Tibial nerve (tissue), 4 donors: ENCODE results near the gene EMILIN2. TPM values are rescaled to one million over a fixed set of nuclear protein-coding genes. Genes with fewer than 3 reads are reported as not detected.
A peak's percentile ranks its signal among the peaks of the same experiment; 100 is the strongest.

Experiments
- DNase-seq, 2 donors: peaks; one replicate each; pipeline ENCODE4 v3.0.0-alpha.2; 2019; ENCODE audit warnings: low spot score in 2 of 2
- H3K27ac ChIP-seq, 4 donors: fragments of 200-600 bp; sonication (generic) in 3 of 4; one replicate each; pipeline ENCODE4 v1.5.1; 2017 to 2019; ENCODE audit warnings: mild to moderate bottlenecking in 1 of 4
- H3K27me3 ChIP-seq, 2 donors: fragments of 200-600 bp; sonication (generic) in 1 of 2; one replicate each; pipeline versions ENCODE4 v1.5.1 to v1.6.0; 2017 to 2019
- H3K36me3 ChIP-seq, 3 donors: fragments of 200-600 bp; sonication (generic); one replicate each; pipeline ENCODE4 v1.5.1; 2018 to 2019
- H3K4me1 ChIP-seq, 4 donors: fragments of 200-600 bp; sonication (generic) in 3 of 4; one replicate each; pipeline ENCODE4 v1.5.1; 2017 to 2019
- H3K4me3 ChIP-seq, 4 donors: fragments of 200-600 bp; sonication (generic) in 3 of 4; one replicate each; pipeline ENCODE4 v1.5.1; 2017 to 2019; ENCODE audit warnings: mild to moderate bottlenecking in 1 of 4, moderate library complexity in 1 of 4
- H3K9me3 ChIP-seq, 4 donors: fragments of 200-600 bp; sonication (generic) in 3 of 4; one replicate each; pipeline ENCODE4 v1.5.1; 2017 to 2019
- EP300 ChIP-seq, 2 donors: sonication (generic); formaldehyde crosslinking; IDR thresholded peaks; one replicate each; pipeline ENCODE4 v1.6.1; 2017; ENCODE audit warnings: antibody characterized with exemption in 2 of 2, mild to moderate bottlenecking in 1 of 2
- POLR2A ChIP-seq, 2 donors: fragments of 450-650 bp; IDR thresholded peaks; one replicate each; pipeline ENCODE4 v1.6.1; 2017; ENCODE audit warnings: antibody characterized with exemption in 2 of 2, mild to moderate bottlenecking in 2 of 2, moderate library complexity in 2 of 2
- WGBS, 2 donors: methylation state at CpG; one replicate each; pipeline ENCODE4 v1.1.5; 2018; 5-methylcytosine and 5-hydroxymethylcytosine counted together
- total RNA-seq, 4 donors: library from RNA; depleted of rRNA; stranded (reverse); fragments of >200 nt; gene quantifications; one replicate each; pipeline ENCODE4 v1.1.0, GENCODE V29; 2016
- TF ChIP-seq, protein P1 (sequence below), 5 experiments: fragments of 200-600 bp in 3 of 5; fragments of 450-650 bp in 2 of 5; sonication (generic) in 3 of 5; IDR thresholded peaks; one replicate each; pipeline ENCODE4 v1.5.1; 2016 to 2019; ENCODE audit warnings: antibody characterized with exemption in 5 of 5, mild to moderate bottlenecking in 3 of 5, moderate library complexity in 2 of 5

EMILIN2 gene
- total RNA-seq, 4 donors from 2014 or later: 29.1 to 70.8 (median 36.3) TPM

DNA sequence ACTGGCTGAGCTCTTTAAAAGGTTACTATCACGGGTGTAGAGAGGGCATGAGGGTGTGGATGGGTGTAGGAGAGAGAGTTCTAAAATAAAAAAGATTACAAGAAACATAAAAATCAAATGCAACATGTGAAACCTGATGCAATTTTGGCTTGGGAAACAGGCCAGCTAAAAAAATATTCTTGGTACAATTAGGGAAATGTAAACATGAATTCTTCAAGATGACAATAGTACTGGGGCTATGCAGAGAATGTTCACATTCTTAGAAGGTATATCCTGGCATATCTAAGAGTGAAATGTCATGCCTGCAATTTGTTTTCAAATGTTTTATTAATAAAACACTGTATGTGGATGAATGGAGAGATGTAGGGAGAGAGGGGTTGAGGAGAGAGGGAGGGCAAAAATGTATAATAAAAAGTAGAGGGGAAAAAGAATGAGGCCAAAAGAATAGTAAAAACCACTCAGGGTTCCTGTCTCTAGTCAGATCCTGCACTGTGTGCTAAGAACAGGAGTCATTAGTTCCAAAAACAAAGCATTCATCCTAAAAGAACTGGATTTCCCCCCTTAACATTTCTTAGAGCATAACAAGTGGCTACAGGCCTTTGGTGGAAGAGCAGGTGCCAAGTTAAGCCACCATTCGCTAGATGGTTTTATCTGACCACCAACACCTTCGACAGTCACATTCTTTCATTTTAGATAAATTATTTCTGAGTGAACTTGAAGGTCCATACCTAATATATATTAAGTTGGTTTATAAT lies 88.8 kb downstream of the EMILIN2 start:
- TF ChIP-seq POLR2A (IDR thresholded peaks at IDR 0.05): no peak
- TF ChIP-seq, protein P1, sequence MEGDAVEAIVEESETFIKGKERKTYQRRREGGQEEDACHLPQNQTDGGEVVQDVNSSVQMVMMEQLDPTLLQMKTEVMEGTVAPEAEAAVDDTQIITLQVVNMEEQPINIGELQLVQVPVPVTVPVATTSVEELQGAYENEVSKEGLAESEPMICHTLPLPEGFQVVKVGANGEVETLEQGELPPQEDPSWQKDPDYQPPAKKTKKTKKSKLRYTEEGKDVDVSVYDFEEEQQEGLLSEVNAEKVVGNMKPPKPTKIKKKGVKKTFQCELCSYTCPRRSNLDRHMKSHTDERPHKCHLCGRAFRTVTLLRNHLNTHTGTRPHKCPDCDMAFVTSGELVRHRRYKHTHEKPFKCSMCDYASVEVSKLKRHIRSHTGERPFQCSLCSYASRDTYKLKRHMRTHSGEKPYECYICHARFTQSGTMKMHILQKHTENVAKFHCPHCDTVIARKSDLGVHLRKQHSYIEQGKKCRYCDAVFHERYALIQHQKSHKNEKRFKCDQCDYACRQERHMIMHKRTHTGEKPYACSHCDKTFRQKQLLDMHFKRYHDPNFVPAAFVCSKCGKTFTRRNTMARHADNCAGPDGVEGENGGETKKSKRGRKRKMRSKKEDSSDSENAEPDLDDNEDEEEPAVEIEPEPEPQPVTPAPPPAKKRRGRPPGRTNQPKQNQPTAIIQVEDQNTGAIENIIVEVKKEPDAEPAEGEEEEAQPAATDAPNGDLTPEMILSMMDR (IDR thresholded peaks at IDR 0.05): no peak
- TF ChIP-seq EP300 (IDR thresholded peaks at IDR 0.05): no peak
- Histone ChIP-seq H3K27me3 (no peaks in the 10 kb centered on the region), H3K9me3 (no peaks in the 10 kb centered on the region), H3K4me3 (no peak overlapping the region), H3K4me1 (peaks cover 0 to 7% (median 0%) of the 10 kb centered on the region in 4 donors), H3K27ac (no peak overlapping the region), H3K36me3 (peaks cover 0 to 57% (median 0%) of the 10 kb centered on the region in 3 donors)
- DNase-seq: no peak
- WGBS, 2 donors: 77 to 80% methylated on average over 3 of the region's 3 CpGs

DNA sequence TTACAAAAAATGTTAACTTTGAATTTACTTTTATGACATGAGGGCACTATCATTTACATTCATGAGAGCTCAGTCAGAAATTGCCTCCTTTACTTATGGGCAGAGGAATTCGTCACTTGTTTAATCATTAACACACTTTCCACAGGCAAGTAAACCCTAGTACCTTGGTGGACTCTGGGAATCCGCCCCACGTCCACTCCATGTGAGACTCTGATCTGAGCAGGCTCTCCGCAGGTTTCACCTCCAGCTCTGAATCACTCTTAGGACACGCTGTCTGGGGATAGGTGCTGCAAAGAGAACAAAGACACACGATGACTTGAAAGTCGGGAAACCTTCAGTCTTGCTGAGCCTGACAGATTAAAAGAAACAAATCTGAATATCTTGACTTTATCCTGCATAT lies 92.5 kb downstream of the EMILIN2 start:
- Histone ChIP-seq H3K4me1 (peaks cover 0 to 7% (median 0%) of the 10 kb centered on the region in 4 donors), H3K27me3 (no peaks in the 10 kb centered on the region), H3K9me3 (no peaks in the 10 kb centered on the region), H3K36me3 (peaks cover 0 to 46% (median 0%) of the 10 kb centered on the region in 3 donors), H3K4me3 (no peak overlapping the region), H3K27ac (no peak overlapping the region)
- 92% methylated on average over 7 of the region's 7 CpGs for WGBS, 2 donors
- DNase-seq: no peak
- TF ChIP-seq EP300 (IDR thresholded peaks at IDR 0.05): no peak
- TF ChIP-seq POLR2A (IDR thresholded peaks at IDR 0.05): no peak
- TF ChIP-seq, protein P1 (IDR thresholded peaks at IDR 0.05): no peak

DNA sequence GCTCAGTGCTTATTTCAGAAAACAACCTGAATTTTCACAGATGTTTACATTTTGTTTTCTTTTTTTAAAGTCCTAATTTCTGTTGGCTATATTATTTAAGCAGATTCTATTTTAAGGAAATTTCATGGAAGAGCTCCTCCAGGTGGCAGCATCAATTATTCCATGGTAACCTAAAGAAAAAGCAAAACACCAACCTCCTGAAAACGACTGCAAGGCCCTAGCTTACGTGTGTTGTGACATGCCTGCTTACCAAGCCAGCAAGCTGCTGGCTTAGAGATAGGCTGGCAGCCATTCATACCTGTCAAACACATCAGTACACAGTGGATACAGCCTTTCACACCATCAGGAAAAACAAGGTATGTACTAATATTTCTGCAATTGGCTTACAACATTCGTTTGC lies 101.2 kb downstream of the EMILIN2 start:
- H3K36me3 ChIP-seq: peaks cover 0 to 48% (median 0%) of the 10 kb centered on the region in 3 donors
- H3K27ac ChIP-seq: no peak overlapping the region
- TF ChIP-seq, protein P1 (IDR thresholded peaks at IDR 0.05): peak in 1 of 5 experiments; percentile 44
- TF ChIP-seq EP300 (IDR thresholded peaks at IDR 0.05) (no peak), POLR2A (IDR thresholded peaks at IDR 0.05) (no peak)
- no peak for DNase-seq
- no peaks in the 10 kb centered on the region for H3K9me3 ChIP-seq
- H3K27me3 ChIP-seq: no peaks in the 10 kb centered on the region
- H3K4me3 ChIP-seq: no peak overlapping the region
- peaks cover 0 to 7% (median 0%) of the 10 kb centered on the region in 4 donors for H3K4me1 ChIP-seq
- WGBS, 2 donors: 21 to 30% methylated on average over 3 of the region's 3 CpGs

DNA sequence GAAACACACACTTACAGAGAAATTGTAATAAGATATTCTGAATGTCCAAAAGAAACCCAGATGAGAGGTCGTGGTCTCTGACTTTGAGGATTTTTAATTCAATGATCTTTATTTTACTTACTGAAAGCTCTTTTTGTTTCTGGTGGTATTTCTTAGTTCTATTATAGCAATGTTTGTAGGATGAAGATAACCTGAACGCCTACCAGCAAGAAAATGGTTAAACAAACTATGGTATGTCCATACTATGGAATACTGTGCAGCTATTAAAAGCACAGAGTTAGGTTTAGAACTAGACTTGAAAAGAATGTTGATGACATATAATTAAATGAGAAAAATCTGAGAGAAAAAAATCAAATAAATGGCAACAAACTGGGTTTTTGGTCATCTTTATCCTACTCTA lies 105.8 kb downstream of the EMILIN2 start:
- Histone ChIP-seq H3K9me3 (no peaks in the 10 kb centered on the region), H3K27me3 (no peaks in the 10 kb centered on the region), H3K36me3 (peaks cover 0 to 55% (median 0%) of the 10 kb centered on the region in 3 donors), H3K4me1 (peaks cover 0 to 17% (median 4%) of the 10 kb centered on the region in 4 donors), H3K4me3 (no peak overlapping the region), H3K27ac (no peak overlapping the region)
- DNase-seq: no peak
- 60 to 77% methylated on average over 2 of the region's 2 CpGs for WGBS, 2 donors
- TF ChIP-seq POLR2A (IDR thresholded peaks at IDR 0.05) (no peak), EP300 (IDR thresholded peaks at IDR 0.05) (no peak)
- TF ChIP-seq, protein P1 (IDR thresholded peaks at IDR 0.05): no peak

DNA sequence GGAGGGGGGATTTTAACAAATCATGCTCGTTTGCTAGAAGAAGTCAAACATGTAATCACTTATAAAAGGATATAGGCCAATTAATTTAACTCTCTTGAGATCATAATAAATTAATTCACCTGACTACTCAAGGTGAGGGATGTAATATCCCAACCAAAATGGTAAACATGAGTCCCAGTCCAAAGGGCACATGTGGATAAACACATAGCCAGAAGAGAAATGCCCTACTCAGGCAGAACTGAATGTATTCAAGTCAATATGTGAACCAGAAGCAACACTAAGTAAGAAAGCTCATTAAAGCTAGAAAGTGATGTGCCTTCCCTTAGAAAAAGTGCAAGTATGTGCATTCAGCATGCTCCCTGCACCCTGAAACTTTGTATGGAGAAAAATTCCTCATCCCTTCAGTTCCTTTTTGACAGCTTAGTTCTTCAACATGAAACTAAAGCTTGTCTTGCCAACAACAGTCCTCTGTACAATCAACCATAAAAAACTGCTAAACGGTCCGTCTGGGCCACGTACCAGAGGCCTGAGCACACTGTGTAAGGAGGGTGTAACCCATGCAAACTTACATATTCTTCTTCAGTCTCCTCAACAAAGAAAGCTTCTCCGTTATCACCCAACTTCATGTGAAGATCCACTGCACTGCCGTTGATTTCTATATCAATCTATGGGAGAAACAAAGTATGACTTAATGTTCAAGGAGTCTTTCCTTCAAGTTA lies 107.3 kb downstream of the EMILIN2 start:
- Histone ChIP-seq H3K4me3 (no peak overlapping the region), H3K27me3 (no peaks in the 10 kb centered on the region), H3K9me3 (no peaks in the 10 kb centered on the region), H3K36me3 (peaks cover 0 to 55% (median 0%) of the 10 kb centered on the region in 3 donors), H3K4me1 (peaks cover 0 to 22% (median 10%) of the 10 kb centered on the region in 4 donors), H3K27ac (no peak overlapping the region)
- TF ChIP-seq POLR2A (IDR thresholded peaks at IDR 0.05) (no peak), EP300 (IDR thresholded peaks at IDR 0.05) (no peak)
- TF ChIP-seq, protein P1 (IDR thresholded peaks at IDR 0.05): no peak
- WGBS, 2 donors: 84 to 88% methylated on average over 6 of the region's 6 CpGs
- DNase-seq: no peak
